Hepatocyte (in vitro differentiated cells): ENCODE measurements around the gene PDGFA. TPM values are rescaled to one million over a fixed set of nuclear protein-coding genes. Genes with fewer than 3 reads are reported as not detected.

ENCODE experiments used
- DNase-seq: peaks from one replicate; pipeline ENCODE4 v3.0.0-alpha.2; 2016; ENCODE audit warnings: low spot score
- H2AFZ ChIP-seq: fragments of 200-600 bp; sonication (generic); 2 replicates; pipeline ENCODE4 v1.6.0; 2016; ENCODE audit warnings: antibody characterized with exemption, mild to moderate bottlenecking
- H3K27ac ChIP-seq: fragments of 200-600 bp; sonication (generic); 2 replicates; pipeline ENCODE4 v1.5.1; 2016; ENCODE audit warnings: mild to moderate bottlenecking
- H3K27me3 ChIP-seq: fragments of 200-600 bp; sonication (generic); 2 replicates; pipeline ENCODE4 v1.6.1; 2016
- H3K36me3 ChIP-seq: fragments of 200-600 bp; sonication (generic); replicated peaks from 2 replicates; pipeline ENCODE4 v1.5.1; 2016; ENCODE audit warnings: low read depth; ENCODE audit not compliant: insufficient read depth
- H3K4me1 ChIP-seq: fragments of 200-600 bp; sonication (generic); 2 replicates; pipeline ENCODE4 v1.5.1; 2016; ENCODE audit warnings: mild to moderate bottlenecking, moderate library complexity; ENCODE audit not compliant: insufficient read depth
- H3K4me2 ChIP-seq: fragments of 200-600 bp; sonication (generic); 2 replicates; pipeline ENCODE4 v1.6.0; 2016
- H3K4me3 ChIP-seq: fragments of 200-600 bp; sonication (generic); 2 replicates; pipeline ENCODE4 v1.5.1; 2016; ENCODE audit warnings: mild to moderate bottlenecking
- H3K79me2 ChIP-seq: fragments of 200-600 bp; sonication (generic); 2 replicates; pipeline ENCODE4 v1.6.0; 2017; ENCODE audit warnings: mild to moderate bottlenecking
- H3K9me2 ChIP-seq: fragments of 200-600 bp; sonication (generic); replicated peaks from 2 replicates; pipeline ENCODE4 v1.6.0; 2017; ENCODE audit warnings: mild to moderate bottlenecking; ENCODE audit not compliant: insufficient read depth
- H3K9me3 ChIP-seq: fragments of 200-600 bp; sonication (generic); 2 replicates; pipeline ENCODE4 v1.5.1; 2016; ENCODE audit warnings: low read depth, mild to moderate bottlenecking
- H4K20me1 ChIP-seq: fragments of 200-600 bp; sonication (generic); 2 replicates; pipeline ENCODE4 v1.6.0; 2016; ENCODE audit warnings: mild to moderate bottlenecking; ENCODE audit not compliant: insufficient read depth, poor library complexity, severe bottlenecking
- EZH2 ChIP-seq: fragments of 200-600 bp; sonication (generic); IDR thresholded peaks from 2 replicates; pipeline ENCODE4 v1.6.1; 2016; ENCODE audit warnings: antibody characterized with exemption, mild to moderate bottlenecking, borderline replicate concordance
- EZH2phosphoT487 ChIP-seq: fragments of 200-600 bp; sonication (generic); IDR thresholded peaks from one replicate; pipeline ENCODE4 v1.6.1; 2018; ENCODE audit warnings: antibody characterized with exemption, mild to moderate bottlenecking, low read depth, moderate library complexity; ENCODE audit not compliant: unreplicated experiment, severe bottlenecking
- WGBS: methylation state at CpG from one replicate; pipeline ENCODE4 v1.1.6; 2016; ENCODE audit warnings: low lambda C conversion rate; ENCODE audit errors: missing lambda C conversion rate; 5-methylcytosine and 5-hydroxymethylcytosine counted together
- polyA plus RNA-seq: library from polyadenylated mRNA; unstranded; fragments of >200 nt; fragmentation: Nextera tagmentation; extraction: Ambion mirVana; gene quantifications from 2 replicates; pipeline ENCODE4 v1.2.1, GENCODE V29; 2016
- total RNA-seq: library from RNA; depleted of rRNA; stranded (reverse); fragments of >200 nt; gene quantifications from 2 replicates; pipeline ENCODE4 v1.2.3, GENCODE V29; 2014
- TF ChIP-seq, protein P1 (sequence below): fragments of 200-600 bp; sonication (generic); IDR thresholded peaks from 2 replicates; pipeline ENCODE4 v1.5.1; 2016; ENCODE audit warnings: antibody characterized with exemption, mild to moderate bottlenecking; ENCODE audit not compliant: poor library complexity

PDGFA gene
- total and polyA plus RNA-seq, 2 experiments from 2014 or later = 30.7 to 63.1 TPM

DNA sequence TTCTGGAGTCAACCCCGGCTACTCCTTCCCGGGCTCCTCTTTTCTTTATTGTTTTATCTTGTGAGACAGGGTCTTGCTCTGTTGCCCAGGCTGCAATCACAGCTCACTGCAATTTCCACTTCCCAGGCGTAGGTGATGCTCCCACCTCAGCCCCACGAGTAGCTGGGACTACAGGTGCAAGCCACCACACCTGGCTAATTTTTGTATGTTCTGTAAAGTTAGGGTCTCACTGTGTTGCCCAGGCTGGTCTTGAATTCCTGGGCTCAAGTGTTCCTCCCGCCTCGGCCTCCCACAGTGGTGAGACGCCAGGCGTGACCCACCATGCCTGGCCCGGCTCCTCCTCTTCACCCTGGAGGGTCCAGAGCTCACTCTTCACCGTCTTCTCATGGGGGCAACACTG is 15.3 kb upstream of the PDGFA start:
- Histone ChIP-seq H3K4me2 (no peak overlapping the region), H3K27me3 (no peaks in the 10 kb centered on the region), H2AFZ (no peak overlapping the region), H3K4me1 (peaks cover 22% of the 10 kb centered on the region), H3K27ac (no peak overlapping the region), H3K9me2 (no peaks in the 10 kb centered on the region), H3K9me3 (no peaks in the 10 kb centered on the region), H3K79me2 (no peaks in the 10 kb centered on the region), H4K20me1 (no peaks in the 10 kb centered on the region), H3K36me3 (no peaks in the 10 kb centered on the region), H3K4me3 (no peak overlapping the region)
- no peak for DNase-seq
- WGBS = 95% methylated on average over 10 of the region's 10 CpGs
- TF ChIP-seq, protein P1, sequence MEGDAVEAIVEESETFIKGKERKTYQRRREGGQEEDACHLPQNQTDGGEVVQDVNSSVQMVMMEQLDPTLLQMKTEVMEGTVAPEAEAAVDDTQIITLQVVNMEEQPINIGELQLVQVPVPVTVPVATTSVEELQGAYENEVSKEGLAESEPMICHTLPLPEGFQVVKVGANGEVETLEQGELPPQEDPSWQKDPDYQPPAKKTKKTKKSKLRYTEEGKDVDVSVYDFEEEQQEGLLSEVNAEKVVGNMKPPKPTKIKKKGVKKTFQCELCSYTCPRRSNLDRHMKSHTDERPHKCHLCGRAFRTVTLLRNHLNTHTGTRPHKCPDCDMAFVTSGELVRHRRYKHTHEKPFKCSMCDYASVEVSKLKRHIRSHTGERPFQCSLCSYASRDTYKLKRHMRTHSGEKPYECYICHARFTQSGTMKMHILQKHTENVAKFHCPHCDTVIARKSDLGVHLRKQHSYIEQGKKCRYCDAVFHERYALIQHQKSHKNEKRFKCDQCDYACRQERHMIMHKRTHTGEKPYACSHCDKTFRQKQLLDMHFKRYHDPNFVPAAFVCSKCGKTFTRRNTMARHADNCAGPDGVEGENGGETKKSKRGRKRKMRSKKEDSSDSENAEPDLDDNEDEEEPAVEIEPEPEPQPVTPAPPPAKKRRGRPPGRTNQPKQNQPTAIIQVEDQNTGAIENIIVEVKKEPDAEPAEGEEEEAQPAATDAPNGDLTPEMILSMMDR = no peak
- TF ChIP-seq EZH2phosphoT487 = no peak
- no peak for TF ChIP-seq EZH2

DNA sequence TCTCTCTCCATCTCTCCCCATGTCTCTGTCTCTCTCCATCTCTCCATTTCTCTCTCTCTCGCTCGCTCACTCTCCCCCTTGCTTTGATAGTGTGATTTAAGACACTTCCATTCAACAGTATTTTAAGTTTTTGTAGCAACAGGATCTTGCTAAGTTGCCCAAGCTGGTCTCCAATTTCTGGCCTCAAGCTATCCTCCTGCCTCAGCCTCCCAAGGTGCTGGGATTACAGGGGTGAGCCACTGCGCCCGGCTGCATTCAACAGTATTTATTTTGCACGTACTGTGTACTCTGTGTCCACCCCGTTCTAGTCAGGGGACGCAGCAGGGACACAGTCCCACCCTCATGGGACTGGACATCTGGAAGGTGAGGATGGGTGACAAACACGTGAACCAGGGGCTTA is 14.4 kb upstream of the PDGFA start:
- Histone ChIP-seq H3K27me3 (no peaks in the 10 kb centered on the region), H3K4me1 (peaks cover 13% of the 10 kb centered on the region)
- 90% methylated on average over 8 of the region's 8 CpGs for WGBS

DNA sequence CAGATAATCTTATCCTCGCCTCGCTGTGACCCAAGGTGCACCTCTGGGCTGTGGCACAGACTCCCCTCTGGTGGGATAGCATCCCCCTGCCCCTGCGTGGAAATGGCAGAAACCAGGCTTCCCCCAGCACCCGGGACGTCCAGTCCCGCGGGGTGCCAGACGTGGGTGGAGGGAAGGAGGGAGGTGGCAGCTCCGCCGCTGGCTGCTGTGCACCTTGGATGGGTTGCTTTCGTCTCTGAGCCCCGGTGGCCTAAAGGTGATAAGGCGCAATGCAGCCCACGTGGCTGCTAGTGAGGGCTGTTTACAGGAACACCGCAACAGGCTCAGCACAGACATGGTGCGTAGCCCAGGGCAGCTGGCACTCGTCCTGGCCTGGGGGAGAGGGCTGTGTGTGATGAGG is 13.6 kb upstream of the PDGFA start:
- Histone ChIP-seq H3K4me2 (no peak overlapping the region), H3K9me2 (no peaks in the 10 kb centered on the region), H3K4me1 (peaks cover 5% of the 10 kb centered on the region), H4K20me1 (no peaks in the 10 kb centered on the region), H3K4me3 (no peak overlapping the region), H3K9me3 (no peaks in the 10 kb centered on the region), H2AFZ (no peak overlapping the region), H3K27me3 (no peaks in the 10 kb centered on the region), H3K36me3 (no peaks in the 10 kb centered on the region), H3K79me2 (no peaks in the 10 kb centered on the region), H3K27ac (no peak overlapping the region)
- 83% methylated on average over 17 of the region's 17 CpGs for WGBS
- DNase-seq = no peak
- TF ChIP-seq, protein P1 = no peak
- TF ChIP-seq EZH2 (no peak), EZH2phosphoT487 (no peak)

More for the DNA sequence above, 14.4 kb upstream of the PDGFA start:
- Histone ChIP-seq H2AFZ (no peak overlapping the region), H3K9me3 (no peaks in the 10 kb centered on the region), H4K20me1 (no peaks in the 10 kb centered on the region), H3K79me2 (no peaks in the 10 kb centered on the region), H3K9me2 (no peaks in the 10 kb centered on the region), H3K36me3 (no peaks in the 10 kb centered on the region), H3K27ac (no peak overlapping the region), H3K4me2 (no peak overlapping the region), H3K4me3 (no peak overlapping the region)
- no peak for DNase-seq
- TF ChIP-seq, protein P1 = no peak
- TF ChIP-seq EZH2 (no peak), EZH2phosphoT487 (no peak)
